SK-N-MC (cell line): Measurements from ENCODE around the gene SLC39A11.

ENCODE experiments used
- EZH2 ChIP-seq: fragments of 200-600 bp; sonication (generic); IDR thresholded peaks from one replicate; pipeline ENCODE4 v1.6.1; 2017; ENCODE audit warnings: antibody characterized with exemption
- FOXP2 ChIP-seq: optimal IDR thresholded peaks from 2 replicates; pipeline ENCODE3; 2011; ENCODE audit warnings: mild to moderate bottlenecking, moderate library complexity; ENCODE audit not compliant: insufficient read depth; ENCODE audit errors: extremely low read length, control extremely low read depth
- POLR2AphosphoS5 ChIP-seq: IDR thresholded peaks from 2 replicates; pipeline ENCODE4 v1.6.1; 2012; ENCODE audit warnings: mild to moderate bottlenecking, low read depth, low read length, borderline replicate concordance

DNA sequence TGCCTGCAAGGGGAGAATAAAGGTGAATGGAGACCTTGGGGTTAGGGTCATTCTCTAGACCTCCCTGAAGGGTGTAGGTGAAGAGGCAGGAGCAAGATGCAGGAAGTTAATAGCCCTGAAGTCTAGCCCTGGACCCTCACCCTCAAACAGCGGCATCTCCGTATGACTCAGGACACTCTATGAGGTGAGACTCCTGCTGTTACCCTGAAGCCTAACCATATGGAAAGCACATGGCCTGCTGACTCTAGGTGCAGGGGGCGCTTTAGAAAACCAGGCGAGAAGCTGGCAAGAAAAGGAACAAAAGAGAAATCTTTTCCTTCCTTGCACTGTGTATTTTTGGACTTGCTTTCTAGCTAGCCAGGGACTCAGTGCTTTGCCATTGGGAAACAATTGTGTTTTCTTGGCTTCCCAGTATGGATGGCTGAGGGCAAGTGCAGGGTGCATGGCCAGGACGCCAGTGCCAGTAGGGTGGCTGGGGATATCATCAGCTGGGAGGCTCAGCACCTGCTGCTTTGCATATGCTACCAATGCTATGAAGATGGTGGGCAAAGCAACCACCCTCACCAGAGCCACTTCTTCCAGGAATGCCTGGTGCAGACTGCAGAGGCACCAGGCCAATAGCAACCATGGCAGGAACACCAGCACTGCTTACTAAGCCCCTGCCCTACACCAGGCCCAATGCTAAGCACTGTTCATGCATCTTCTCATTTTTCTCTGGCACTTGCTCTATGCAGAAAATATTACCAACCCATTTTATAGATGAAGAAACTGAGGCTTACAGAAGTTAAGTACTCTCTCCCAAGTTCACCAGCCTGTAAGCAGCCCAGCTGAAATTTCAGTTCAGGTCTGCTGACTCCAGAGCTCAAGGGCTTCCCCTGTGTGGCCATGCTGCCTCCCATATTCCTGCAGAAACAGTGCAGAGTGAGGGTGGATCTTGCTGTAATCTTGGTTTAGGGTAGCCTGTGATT lies 425.1 kb downstream of the SLC39A11 start:
- TF ChIP-seq POLR2AphosphoS5 (no peak), EZH2 (no peak), FOXP2 (no peak)
